Measurements from ENCODE around the gene OR51S1.

GRCh38 chr11:4825132-4825531, 23.9 kb downstream of the OR51S1 start:
- no peak for TF ChIP-seq TP53 (CRISPR knock-in tag; conservative IDR thresholded peaks at IDR 0.05)
- TF ChIP-seq, protein P1, sequence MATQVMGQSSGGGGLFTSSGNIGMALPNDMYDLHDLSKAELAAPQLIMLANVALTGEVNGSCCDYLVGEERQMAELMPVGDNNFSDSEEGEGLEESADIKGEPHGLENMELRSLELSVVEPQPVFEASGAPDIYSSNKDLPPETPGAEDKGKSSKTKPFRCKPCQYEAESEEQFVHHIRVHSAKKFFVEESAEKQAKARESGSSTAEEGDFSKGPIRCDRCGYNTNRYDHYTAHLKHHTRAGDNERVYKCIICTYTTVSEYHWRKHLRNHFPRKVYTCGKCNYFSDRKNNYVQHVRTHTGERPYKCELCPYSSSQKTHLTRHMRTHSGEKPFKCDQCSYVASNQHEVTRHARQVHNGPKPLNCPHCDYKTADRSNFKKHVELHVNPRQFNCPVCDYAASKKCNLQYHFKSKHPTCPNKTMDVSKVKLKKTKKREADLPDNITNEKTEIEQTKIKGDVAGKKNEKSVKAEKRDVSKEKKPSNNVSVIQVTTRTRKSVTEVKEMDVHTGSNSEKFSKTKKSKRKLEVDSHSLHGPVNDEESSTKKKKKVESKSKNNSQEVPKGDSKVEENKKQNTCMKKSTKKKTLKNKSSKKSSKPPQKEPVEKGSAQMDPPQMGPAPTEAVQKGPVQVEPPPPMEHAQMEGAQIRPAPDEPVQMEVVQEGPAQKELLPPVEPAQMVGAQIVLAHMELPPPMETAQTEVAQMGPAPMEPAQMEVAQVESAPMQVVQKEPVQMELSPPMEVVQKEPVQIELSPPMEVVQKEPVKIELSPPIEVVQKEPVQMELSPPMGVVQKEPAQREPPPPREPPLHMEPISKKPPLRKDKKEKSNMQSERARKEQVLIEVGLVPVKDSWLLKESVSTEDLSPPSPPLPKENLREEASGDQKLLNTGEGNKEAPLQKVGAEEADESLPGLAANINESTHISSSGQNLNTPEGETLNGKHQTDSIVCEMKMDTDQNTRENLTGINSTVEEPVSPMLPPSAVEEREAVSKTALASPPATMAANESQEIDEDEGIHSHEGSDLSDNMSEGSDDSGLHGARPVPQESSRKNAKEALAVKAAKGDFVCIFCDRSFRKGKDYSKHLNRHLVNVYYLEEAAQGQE (IDR thresholded peaks at IDR 0.05; ENCODE audit: borderline replicate concordance in 1 of 2, low read depth in 1 of 2, low read length in 2 of 2) = no peak
- TF ChIP-seq HOMEZ (CRISPR knock-in tag; IDR thresholded peaks at IDR 0.05; ENCODE audit: low read depth) = no peak
- TF ChIP-seq FIP1L1 (IDR thresholded peaks at IDR 0.05; ENCODE audit: borderline replicate concordance, insufficient read depth, low read depth, low read length) = no peak
- no peak for TF ChIP-seq ZNF263 (CRISPR knock-in tag; IDR thresholded peaks at IDR 0.05)
- no peak for TF ChIP-seq POLR2AphosphoS2 (IDR thresholded peaks at IDR 0.05; ENCODE audit: low read depth, low read length)
